PFSK-1 (cell line): Measurements from ENCODE around the gene TTI1.

Source experiments
- SIN3A ChIP-seq: IDR thresholded peaks from 2 replicates; pipeline ENCODE4 v1.6.1; 2012; ENCODE audit warnings: mild to moderate bottlenecking, low read length, moderate library complexity, borderline replicate concordance; ENCODE audit not compliant: insufficient read depth
- TAF1 ChIP-seq: IDR thresholded peaks from 2 replicates; pipeline ENCODE4 v1.6.1; 2012; ENCODE audit warnings: low read length, control low read depth, borderline replicate concordance; ENCODE audit not compliant: insufficient read depth
- TF ChIP-seq, protein P1 (sequence below), 2 experiments: IDR thresholded peaks; 2 replicates each; pipeline versions ENCODE4 v1.6.1 to v1.8.0; 2011 to 2012; ENCODE audit warnings: low read depth in 2 of 2, low read length in 2 of 2, control low read depth in 1 of 2, inconsistent platforms in 1 of 2, mild to moderate bottlenecking in 1 of 2, moderate library complexity in 1 of 2; ENCODE audit not compliant: insufficient read depth in 1 of 2

DNA sequence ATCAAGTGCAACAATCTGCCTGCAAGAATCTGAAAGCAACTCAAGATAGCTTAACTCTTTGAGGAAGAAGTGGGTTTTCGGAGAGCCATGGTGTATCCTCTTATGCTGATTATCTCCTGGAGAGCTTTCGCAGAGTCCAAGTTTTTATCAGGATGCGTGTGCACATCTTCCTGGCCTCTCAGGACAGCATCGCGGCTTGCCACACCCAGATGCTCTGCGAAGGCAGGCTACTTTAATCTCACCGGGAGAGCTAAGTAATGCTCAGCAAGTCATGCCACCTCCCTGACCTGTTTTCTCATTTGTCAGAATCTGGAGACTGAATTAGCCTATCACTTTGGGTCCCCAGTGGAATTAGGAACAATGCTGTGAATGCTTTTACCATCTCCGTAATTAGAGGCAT is 52.9 kb downstream of the TTI1 start:
- TF ChIP-seq SIN3A (no peak), TAF1 (no peak)
- TF ChIP-seq, protein P1, sequence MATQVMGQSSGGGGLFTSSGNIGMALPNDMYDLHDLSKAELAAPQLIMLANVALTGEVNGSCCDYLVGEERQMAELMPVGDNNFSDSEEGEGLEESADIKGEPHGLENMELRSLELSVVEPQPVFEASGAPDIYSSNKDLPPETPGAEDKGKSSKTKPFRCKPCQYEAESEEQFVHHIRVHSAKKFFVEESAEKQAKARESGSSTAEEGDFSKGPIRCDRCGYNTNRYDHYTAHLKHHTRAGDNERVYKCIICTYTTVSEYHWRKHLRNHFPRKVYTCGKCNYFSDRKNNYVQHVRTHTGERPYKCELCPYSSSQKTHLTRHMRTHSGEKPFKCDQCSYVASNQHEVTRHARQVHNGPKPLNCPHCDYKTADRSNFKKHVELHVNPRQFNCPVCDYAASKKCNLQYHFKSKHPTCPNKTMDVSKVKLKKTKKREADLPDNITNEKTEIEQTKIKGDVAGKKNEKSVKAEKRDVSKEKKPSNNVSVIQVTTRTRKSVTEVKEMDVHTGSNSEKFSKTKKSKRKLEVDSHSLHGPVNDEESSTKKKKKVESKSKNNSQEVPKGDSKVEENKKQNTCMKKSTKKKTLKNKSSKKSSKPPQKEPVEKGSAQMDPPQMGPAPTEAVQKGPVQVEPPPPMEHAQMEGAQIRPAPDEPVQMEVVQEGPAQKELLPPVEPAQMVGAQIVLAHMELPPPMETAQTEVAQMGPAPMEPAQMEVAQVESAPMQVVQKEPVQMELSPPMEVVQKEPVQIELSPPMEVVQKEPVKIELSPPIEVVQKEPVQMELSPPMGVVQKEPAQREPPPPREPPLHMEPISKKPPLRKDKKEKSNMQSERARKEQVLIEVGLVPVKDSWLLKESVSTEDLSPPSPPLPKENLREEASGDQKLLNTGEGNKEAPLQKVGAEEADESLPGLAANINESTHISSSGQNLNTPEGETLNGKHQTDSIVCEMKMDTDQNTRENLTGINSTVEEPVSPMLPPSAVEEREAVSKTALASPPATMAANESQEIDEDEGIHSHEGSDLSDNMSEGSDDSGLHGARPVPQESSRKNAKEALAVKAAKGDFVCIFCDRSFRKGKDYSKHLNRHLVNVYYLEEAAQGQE (IDR thresholded peaks at IDR 0.05; ENCODE audit: insufficient read depth in 1 of 2, low read depth in 2 of 2, low read length in 2 of 2) = no peak
